HG03342 (cell line): ENCODE data around the gene MTSS2.
"Not testable (repeated sequence)": the region's sequence is repeated elsewhere in the genome, so short reads cannot be mapped to it uniquely, and the experiment has no call there.

Source experiments
- ATAC-seq: cut with Tn5 transposase; IDR thresholded peaks from one replicate; pipeline ENCODE4 v1.9.1; 2021; ENCODE audit warnings: mild to moderate bottlenecking, moderate library complexity; ENCODE audit not compliant: unreplicated experiment

The MTSS2 gene

GRCh38 chr16:70657956-70658355, 27.9 kb downstream of the MTSS2 start:
- no peak for ATAC-seq

DNA sequence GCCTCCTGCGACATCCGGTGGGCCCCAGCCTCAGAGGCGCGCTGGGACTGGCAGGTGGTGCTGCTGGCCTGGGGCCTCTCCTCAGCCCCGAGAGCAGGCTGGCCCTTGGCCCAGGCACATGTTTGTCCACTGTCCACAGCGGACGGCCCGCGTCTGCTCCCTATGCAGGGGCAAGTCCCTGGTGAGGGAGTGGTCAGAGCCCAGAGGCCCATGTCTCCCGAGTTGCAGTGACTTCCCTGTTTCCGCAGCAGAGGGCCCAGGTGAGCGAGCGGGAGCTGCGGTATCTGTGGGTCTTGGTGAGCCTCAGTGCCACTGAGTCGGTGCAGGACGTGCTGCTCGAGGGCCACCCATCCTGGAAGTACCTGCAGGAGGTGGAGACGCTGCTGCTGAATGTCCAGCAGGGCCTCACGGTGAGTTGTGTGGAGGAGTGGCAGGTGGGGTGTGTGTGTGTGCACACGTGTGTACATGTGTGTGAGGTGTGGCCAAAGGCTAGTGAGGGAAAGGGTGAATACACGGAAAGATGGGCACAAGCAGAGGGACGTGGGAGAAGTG, 29.1 kb downstream of the MTSS2 start:
- no peak for ATAC-seq

DNA sequence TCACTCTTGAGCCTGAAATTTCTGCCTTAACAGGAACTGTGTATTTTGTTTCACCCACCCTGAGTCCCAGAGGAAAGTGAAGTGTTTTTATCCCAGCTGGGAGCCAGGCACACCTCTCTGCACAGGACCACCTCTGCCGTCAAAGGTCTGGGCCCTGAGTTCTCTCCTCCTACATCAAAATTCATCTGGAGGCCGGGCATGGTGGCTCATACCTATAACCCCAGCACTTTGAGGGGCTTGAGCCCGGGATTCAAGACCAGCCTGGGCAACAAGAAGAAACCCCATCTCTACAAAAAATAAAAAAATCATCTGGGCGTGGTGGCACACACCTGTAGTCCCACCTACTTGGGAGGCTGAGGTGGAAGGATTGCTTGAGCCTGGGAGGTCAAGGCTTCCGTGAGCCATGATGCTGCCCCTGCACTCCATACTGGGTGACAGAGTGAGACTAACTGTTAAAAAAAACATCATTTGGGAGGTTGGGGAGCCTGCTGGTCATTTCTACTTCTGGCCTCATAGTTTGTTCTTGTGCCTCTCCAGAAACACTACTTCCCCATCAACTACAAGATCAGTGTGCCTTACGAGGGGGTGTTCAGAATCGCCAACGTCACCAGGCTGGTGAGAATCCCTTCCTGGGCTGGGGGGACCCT, 29.7 kb downstream of the MTSS2 start:
- ATAC-seq: no peak

GRCh38 chr16:70653809-70654771, 31.8 kb downstream of the MTSS2 start:
- peak; percentile 74 for ATAC-seq

GRCh38 chr16:70653406-70653805, 32.4 kb downstream of the MTSS2 start:
- ATAC-seq: peak; percentile 11

DNA sequence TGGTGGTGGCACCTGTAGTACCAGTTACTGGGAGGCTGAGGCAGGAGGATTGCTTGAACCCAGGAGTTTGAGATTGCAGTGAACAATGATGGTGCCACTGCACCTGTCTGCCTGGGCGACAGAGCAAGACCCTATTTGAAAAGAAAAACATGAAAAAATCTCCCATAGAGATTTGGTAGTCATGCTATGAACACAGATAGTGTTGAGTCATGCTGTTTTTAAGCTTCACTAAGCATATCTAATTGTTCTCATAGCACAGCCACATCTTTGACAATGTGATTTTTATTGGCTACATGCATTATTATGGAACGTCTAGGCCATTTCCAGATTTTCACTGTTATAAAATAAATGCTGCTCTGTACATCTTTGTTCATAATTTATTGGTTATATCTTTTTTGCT, 33.5 kb downstream of the MTSS2 start:
- ATAC-seq: no peak

DNA sequence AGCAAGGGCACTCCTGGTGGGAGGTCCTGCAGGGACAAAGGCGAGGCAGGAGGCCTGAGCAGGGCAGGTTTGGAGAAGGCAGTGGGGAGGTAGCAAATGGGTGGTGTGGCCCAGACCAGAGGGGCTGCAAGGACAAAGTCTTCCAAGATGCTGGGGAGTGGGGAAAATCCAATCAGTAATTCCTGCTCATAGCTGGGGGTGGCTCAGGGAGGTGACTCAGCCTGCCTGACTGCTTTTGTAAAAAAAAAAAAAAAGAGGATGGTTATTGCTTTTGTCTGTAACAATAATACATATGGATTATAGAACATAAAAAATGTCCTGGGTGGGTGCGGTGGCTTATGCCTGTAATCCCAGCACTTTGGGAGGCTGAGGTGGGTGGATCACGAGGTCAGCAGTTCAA, 34.3 kb downstream of the MTSS2 start:
- no peak for ATAC-seq

- ATAC-seq: no peak
Measured at GRCh38 chr16:70650216-70650615, 35.6 kb downstream of the MTSS2 start.

- no peak for ATAC-seq
Measured at GRCh38 chr16:70649300-70649699, 36.6 kb downstream of the MTSS2 start.

- ATAC-seq: no peak
Measured at GRCh38 chr16:70648606-70649005, 37.2 kb downstream of the MTSS2 start.

- ATAC-seq: no peak
Measured at GRCh38 chr16:70647441-70648359, 38.2 kb downstream of the MTSS2 start.

GRCh38 chr16:70646260-70647241, 39.3 kb downstream of the MTSS2 start, which contains the start of gene IL34:
Gene IL34 (plus strand): TSS chr16:70646559. CDS start chr16:70646948, 389 bp downstream.
- no peak for ATAC-seq

- no peak for ATAC-seq
Measured at GRCh38 chr16:70644763-70645597, 40.9 kb downstream of the MTSS2 start.

DNA sequence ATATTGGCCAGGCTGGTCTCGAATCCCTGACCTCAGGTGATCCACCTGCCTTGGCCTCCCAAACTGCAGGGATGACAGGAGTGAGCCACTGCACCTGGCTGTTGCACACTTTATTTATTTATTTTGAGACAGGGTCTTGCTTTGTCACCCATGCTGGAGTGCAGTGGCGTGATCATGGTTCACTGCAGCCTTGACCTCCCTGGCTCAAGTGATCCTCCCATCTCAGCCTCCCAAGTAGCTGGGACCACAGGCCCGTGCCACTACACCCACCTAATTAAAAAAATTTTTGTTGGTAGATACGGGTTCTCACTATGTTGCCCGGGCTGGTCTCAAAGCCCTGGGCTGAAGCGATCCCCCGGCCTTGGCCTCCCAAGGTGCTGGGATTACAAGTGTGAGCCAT, 42.6 kb downstream of the MTSS2 start:
- ATAC-seq: not testable (repeated sequence)

GRCh38 chr16:70642633-70643032, 43.2 kb downstream of the MTSS2 start:
- no peak for ATAC-seq

DNA sequence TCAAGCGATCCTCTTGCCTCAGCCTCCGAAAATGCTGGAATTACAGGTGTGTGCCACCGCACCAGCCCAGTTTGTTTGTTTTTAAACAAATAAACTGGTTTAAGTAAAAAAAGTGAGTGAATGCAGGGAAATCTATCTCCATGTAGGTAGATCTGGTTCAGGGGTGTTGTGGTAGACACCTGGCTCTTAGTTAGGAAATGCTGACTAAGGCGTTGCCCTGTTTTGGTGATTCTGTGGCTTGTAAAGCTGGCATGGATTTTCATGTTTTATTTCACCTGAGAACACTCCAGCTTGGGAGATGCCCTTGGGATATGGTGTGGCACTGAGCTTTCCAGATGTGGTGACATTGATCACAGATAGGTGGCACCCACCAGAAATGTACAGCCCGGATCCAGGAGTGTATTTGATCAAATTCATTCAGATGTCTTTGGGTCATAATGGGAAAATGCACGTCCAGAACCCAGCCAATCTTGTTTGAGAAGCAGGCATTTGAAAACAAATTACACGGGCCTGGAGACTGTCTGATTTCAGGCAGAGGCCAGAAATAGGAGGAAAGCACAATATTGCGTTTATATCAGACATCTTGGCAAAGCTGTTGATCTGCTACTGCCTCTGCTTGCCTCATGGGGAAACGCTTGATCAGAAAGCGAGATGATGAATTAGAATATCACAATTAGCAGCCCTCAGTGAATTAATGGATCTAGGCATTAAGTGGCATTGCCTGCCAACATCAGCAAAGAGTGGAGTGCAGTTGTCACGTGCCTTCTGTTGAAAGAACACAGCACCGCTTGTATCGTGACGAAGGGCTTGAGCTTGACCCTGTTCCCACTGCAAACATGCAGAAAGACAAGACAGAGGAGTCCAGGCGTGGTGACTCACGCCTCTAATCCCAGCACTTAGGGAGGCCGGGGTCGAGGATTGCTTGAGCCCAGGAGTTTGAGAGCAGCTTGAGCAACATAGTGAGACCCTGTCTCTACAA, 46.8 kb downstream of the MTSS2 start:
- ATAC-seq: no peak
